ENCODE data around the gene KLHL6.

DNA sequence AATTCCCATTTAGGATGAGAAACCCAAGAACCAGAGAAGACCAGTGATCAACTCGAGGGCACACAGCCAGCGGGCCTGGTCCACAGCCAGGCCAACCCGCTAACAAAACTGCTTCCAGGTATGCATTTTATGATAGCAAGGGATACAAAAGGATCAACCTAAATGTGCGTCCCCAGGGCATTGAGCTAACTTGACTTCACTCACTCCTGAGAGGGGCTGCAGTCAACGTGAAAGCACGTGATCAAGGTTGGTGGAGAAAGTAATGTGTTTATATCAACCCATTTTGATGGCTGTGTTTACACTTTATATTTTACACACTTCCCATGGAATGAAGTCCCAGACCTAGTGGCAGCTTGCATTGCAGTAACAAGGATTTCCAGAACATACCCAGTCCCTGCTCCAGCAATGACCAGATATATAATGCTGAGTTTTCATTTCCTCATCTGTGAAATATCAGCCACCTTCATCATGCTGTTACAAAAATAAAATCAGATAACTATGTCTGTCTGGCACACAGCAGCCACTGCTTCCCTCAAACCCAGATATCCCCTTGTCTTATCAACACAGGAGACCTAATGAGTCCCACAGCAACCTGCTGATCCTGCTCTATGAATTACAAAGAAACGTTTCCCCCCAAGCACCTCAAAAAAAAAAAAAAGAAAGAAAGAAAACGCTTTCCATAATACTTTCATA is 2.0 kb downstream of the KLHL6 start:
- TF ChIP-seq GATA2 (IDR thresholded peaks at IDR 0.05; ENCODE audit: low read depth, low read length) (peak; percentile 90), GATA3 (IDR thresholded peaks at IDR 0.05; ENCODE audit: low read depth, low read length) (peak; percentile 83)

All from SH-SY5Y (cell line).